Measurements from ENCODE around the gene DPH3. TPM values are rescaled to one million over a fixed set of nuclear protein-coding genes. Genes with fewer than 3 reads are reported as not detected.

DPH3 gene
- polyA plus RNA-seq, 1 donor (not counting 4 experiments of a cell fraction or from before 2014, with no cell fraction given), result 36.7 TPM

DNA sequence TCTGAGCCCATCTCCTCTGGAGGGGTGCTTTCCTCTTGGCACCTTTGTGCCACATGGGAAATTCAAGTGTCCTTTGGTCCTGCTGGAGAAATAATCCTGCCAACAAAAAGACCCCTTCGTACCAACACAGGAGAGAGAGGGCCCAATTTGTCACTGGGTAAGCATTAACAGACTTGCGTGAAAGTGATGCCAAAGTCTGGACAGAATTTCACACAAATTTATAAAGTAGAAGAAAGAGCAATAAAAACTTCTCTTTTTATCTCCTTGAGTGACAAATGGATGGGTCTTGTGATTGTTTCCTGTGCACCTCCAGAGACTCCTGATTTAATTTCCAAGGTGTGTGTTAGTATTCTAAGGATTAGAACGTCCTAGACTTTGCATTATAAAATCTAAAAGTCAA lies 14.9 kb downstream of the DPH3 start:
- Histone ChIP-seq H3K27ac (ENCODE audit: control insufficient read depth, insufficient read depth, low read length) (no peak overlapping the region), H3K36me3 (ENCODE audit: control insufficient read depth in 2 of 2, extremely low read depth in 1 of 2, insufficient read depth in 2 of 2, low read length in 2 of 2) (no peaks in the 10 kb centered on the region), H3K79me2 (ENCODE audit: control insufficient read depth, insufficient read depth, low read length) (no peaks in the 10 kb centered on the region), H3K4me1 (ENCODE audit: control insufficient read depth, extremely low read depth, insufficient read depth, low read length) (no peaks in the 10 kb centered on the region), H3K4me2 (ENCODE audit: control insufficient read depth, extremely low read depth, insufficient read depth, low read depth, low read length) (no peak overlapping the region), H3K9me3 (ENCODE audit: control insufficient read depth, low read depth, low read length) (no peaks in the 10 kb centered on the region), H3K4me3 (ENCODE audit: control insufficient read depth in 2 of 3, extremely low read depth in 1 of 3, insufficient read depth in 2 of 3, low read depth in 1 of 3, low read length in 3 of 3) (no peak overlapping the region), H3K27me3 (ENCODE audit: control insufficient read depth, extremely low read depth, insufficient read depth, low read length) (no peaks in the 10 kb centered on the region), H4K20me1 (ENCODE audit: control insufficient read depth, extremely low read depth, insufficient read depth, low read length) (no peaks in the 10 kb centered on the region), H3K9ac (ENCODE audit: control insufficient read depth, extremely low read depth, insufficient read depth, low read length) (no peak overlapping the region), H3K9me1 (ENCODE audit: control insufficient read depth, extremely low read depth, insufficient read depth, low read length) (no peaks in the 10 kb centered on the region), H2AFZ (ENCODE audit: control insufficient read depth, low read length) (no peak overlapping the region)
- DNase-seq (ENCODE audit: low read depth, low spot score) (no peak), FAIRE-seq (no peak)
- TF ChIP-seq, protein P1, sequence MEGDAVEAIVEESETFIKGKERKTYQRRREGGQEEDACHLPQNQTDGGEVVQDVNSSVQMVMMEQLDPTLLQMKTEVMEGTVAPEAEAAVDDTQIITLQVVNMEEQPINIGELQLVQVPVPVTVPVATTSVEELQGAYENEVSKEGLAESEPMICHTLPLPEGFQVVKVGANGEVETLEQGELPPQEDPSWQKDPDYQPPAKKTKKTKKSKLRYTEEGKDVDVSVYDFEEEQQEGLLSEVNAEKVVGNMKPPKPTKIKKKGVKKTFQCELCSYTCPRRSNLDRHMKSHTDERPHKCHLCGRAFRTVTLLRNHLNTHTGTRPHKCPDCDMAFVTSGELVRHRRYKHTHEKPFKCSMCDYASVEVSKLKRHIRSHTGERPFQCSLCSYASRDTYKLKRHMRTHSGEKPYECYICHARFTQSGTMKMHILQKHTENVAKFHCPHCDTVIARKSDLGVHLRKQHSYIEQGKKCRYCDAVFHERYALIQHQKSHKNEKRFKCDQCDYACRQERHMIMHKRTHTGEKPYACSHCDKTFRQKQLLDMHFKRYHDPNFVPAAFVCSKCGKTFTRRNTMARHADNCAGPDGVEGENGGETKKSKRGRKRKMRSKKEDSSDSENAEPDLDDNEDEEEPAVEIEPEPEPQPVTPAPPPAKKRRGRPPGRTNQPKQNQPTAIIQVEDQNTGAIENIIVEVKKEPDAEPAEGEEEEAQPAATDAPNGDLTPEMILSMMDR (optimal IDR thresholded peaks at IDR 0.05 in 1 of 3, IDR thresholded peaks at IDR 0.05 in 1 of 3, conservative IDR thresholded peaks at IDR 0.05 in 1 of 3; ENCODE audit: extremely low read depth in 1 of 3, insufficient read depth in 2 of 3, low read length in 3 of 3), result no peak
- TF ChIP-seq EZH2 (IDR thresholded peaks at IDR 0.05; ENCODE audit: low read length), result no peak
- dilution Hi-C loops (cut with MboI; ENCODE audit: extremely low pct_ligation_motif_present, low sequenced_read_pairs), result no loop called here

DNA sequence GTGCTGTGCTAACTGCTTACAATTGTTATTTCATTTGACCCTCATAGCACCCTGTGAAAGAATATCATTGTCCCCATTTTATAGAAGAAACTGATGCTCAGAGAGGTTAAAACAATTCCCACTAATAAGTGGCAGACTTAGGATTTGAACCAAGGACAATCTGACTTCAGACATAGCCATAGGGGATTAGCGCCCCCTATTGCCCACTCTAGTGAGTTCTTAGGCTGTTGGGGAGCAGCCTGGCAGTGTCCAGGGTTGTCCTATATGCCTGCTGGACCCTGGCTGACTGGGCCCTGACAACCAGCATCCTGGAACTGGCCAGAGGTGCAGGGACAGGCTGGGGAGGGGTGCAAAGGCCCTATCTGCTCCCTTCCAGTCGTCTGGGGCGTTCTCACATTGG lies 15.4 kb downstream of the DPH3 start:
- no peak for DNase-seq (ENCODE audit: low read depth, low spot score)
- no peak for TF ChIP-seq EZH2 (IDR thresholded peaks at IDR 0.05; ENCODE audit: low read length)
- TF ChIP-seq, protein P1 (optimal IDR thresholded peaks at IDR 0.05 in 1 of 3, IDR thresholded peaks at IDR 0.05 in 1 of 3, conservative IDR thresholded peaks at IDR 0.05 in 1 of 3; ENCODE audit: extremely low read depth in 1 of 3, insufficient read depth in 2 of 3, low read length in 3 of 3), result peak; percentile 45 to 60 (median 48)
- Histone ChIP-seq H3K9ac (ENCODE audit: control insufficient read depth, extremely low read depth, insufficient read depth, low read length) (no peak overlapping the region), H4K20me1 (ENCODE audit: control insufficient read depth, extremely low read depth, insufficient read depth, low read length) (no peaks in the 10 kb centered on the region), H3K27me3 (ENCODE audit: control insufficient read depth, extremely low read depth, insufficient read depth, low read length) (no peaks in the 10 kb centered on the region), H3K4me3 (ENCODE audit: control insufficient read depth in 2 of 3, extremely low read depth in 1 of 3, insufficient read depth in 2 of 3, low read depth in 1 of 3, low read length in 3 of 3) (no peak overlapping the region), H2AFZ (ENCODE audit: control insufficient read depth, low read length) (no peak overlapping the region), H3K79me2 (ENCODE audit: control insufficient read depth, insufficient read depth, low read length) (no peaks in the 10 kb centered on the region), H3K9me3 (ENCODE audit: control insufficient read depth, low read depth, low read length) (no peaks in the 10 kb centered on the region), H3K9me1 (ENCODE audit: control insufficient read depth, extremely low read depth, insufficient read depth, low read length) (no peaks in the 10 kb centered on the region), H3K27ac (ENCODE audit: control insufficient read depth, insufficient read depth, low read length) (no peak overlapping the region), H3K4me1 (ENCODE audit: control insufficient read depth, extremely low read depth, insufficient read depth, low read length) (no peaks in the 10 kb centered on the region), H3K4me2 (ENCODE audit: control insufficient read depth, extremely low read depth, insufficient read depth, low read depth, low read length) (no peak overlapping the region), H3K36me3 (ENCODE audit: control insufficient read depth in 2 of 2, extremely low read depth in 1 of 2, insufficient read depth in 2 of 2, low read length in 2 of 2) (no peaks in the 10 kb centered on the region)
- dilution Hi-C loops (cut with MboI; ENCODE audit: extremely low pct_ligation_motif_present, low sequenced_read_pairs), result no loop called here
- no peak for FAIRE-seq
